GM18502 (cell line): ENCODE results near the gene FHIT.

Experiments used
- ATAC-seq: cut with Tn5 transposase; IDR thresholded peaks from one replicate; pipeline ENCODE4 v1.9.1; 2021; ENCODE audit warnings: mild to moderate bottlenecking; ENCODE audit not compliant: unreplicated experiment, poor library complexity

Gene FHIT

GRCh38 chr3:60133269-60134162 is 1117.7 kb downstream of the FHIT start:
- no peak for ATAC-seq

- ATAC-seq = no peak
Measured at GRCh38 chr3:60131618-60132017, 1119.6 kb downstream of the FHIT start.

GRCh38 chr3:60126511-60127304 is 1124.5 kb downstream of the FHIT start:
- no peak for ATAC-seq

GRCh38 chr3:60125686-60126085 is 1125.6 kb downstream of the FHIT start:
- no peak for ATAC-seq

- no peak for ATAC-seq
Measured at GRCh38 chr3:60120245-60120644, 1131.0 kb downstream of the FHIT start.

- no peak for ATAC-seq
Measured at GRCh38 chr3:60114191-60114590, 1137.1 kb downstream of the FHIT start.

- ATAC-seq = no peak
Measured at GRCh38 chr3:60107275-60107674, 1144.0 kb downstream of the FHIT start.

GRCh38 chr3:60102154-60102553 is 1149.1 kb downstream of the FHIT start:
- ATAC-seq = no peak

- no peak for ATAC-seq
Measured at GRCh38 chr3:60101621-60102020, 1149.6 kb downstream of the FHIT start.

- no peak for ATAC-seq
Measured at GRCh38 chr3:60096403-60096802, 1154.8 kb downstream of the FHIT start.

GRCh38 chr3:60095930-60096329 is 1155.3 kb downstream of the FHIT start:
- no peak for ATAC-seq

- no peak for ATAC-seq
Measured at GRCh38 chr3:60095516-60095915, 1155.7 kb downstream of the FHIT start.

GRCh38 chr3:60094392-60094947 is 1156.8 kb downstream of the FHIT start:
- ATAC-seq = no peak

- no peak for ATAC-seq
Measured at GRCh38 chr3:60090548-60090947, 1160.7 kb downstream of the FHIT start.

- peak; percentile 73 for ATAC-seq
Measured at GRCh38 chr3:60086811-60087210, 1164.4 kb downstream of the FHIT start.

- ATAC-seq = no peak
Measured at GRCh38 chr3:60085649-60086048, 1165.6 kb downstream of the FHIT start.

- ATAC-seq = peak; percentile 71
Measured at GRCh38 chr3:60081381-60082095, 1169.7 kb downstream of the FHIT start.

GRCh38 chr3:60080648-60081047 is 1170.6 kb downstream of the FHIT start:
- peak; percentile 43 for ATAC-seq

- no peak for ATAC-seq
Measured at GRCh38 chr3:60079076-60079475, 1172.2 kb downstream of the FHIT start.

GRCh38 chr3:60076331-60076730 is 1174.9 kb downstream of the FHIT start:
- no peak for ATAC-seq
